GM12892 (cell line): ENCODE measurements around the gene ATOH8.

Experiments
- DNase-seq: peaks from one replicate; pipeline ENCODE4 v3.0.0; 2011; ENCODE audit not compliant: insufficient read length
- FAIRE-seq: peaks from 2 replicates; lab custom pipeline; 2011; peaks lifted over from hg19 to GRCh38; lab: Jason Lieb, UNC
- POLR2A ChIP-seq: IDR thresholded peaks from 2 replicates; pipeline ENCODE4 v1.6.1; 2011; ENCODE audit warnings: low read depth, low read length, control low read depth
- POLR2AphosphoS5 ChIP-seq: IDR thresholded peaks from 2 replicates; pipeline ENCODE4 v1.6.1; 2011; ENCODE audit warnings: low read depth, low read length, control low read depth
- TAF1 ChIP-seq: IDR thresholded peaks from 2 replicates; pipeline ENCODE4 v1.6.1; 2011; ENCODE audit warnings: low read depth, mild to moderate bottlenecking, control low read depth, low read length, borderline replicate concordance

ATOH8 gene

GRCh38 chr2:85750587-85751575 is 2.9 kb upstream of the ATOH8 start:
- TF ChIP-seq POLR2AphosphoS5 (no peak), POLR2A (no peak), TAF1 (no peak)
- FAIRE-seq (no peak), DNase-seq (no peak)

GRCh38 chr2:85751627-85752026 is 2.2 kb upstream of the ATOH8 start:
- no peak for DNase-seq
- FAIRE-seq: no peak
- TF ChIP-seq POLR2A: no peak
- no peak for TF ChIP-seq POLR2AphosphoS5
- no peak for TF ChIP-seq TAF1

- TF ChIP-seq POLR2A (no peak), POLR2AphosphoS5 (no peak), TAF1 (no peak)
- DNase-seq: no peak
- FAIRE-seq: no peak
These were observed 711 bp upstream of the ATOH8 start for GRCh38 chr2:85753035-85753524.

GRCh38 chr2:85754313-85755095 is 713 bp downstream of the ATOH8 start:
- no peak for FAIRE-seq
- no peak for DNase-seq
- TF ChIP-seq POLR2A (no peak), POLR2AphosphoS5 (no peak), TAF1 (no peak)

GRCh38 chr2:85755122-85756027 is 1.6 kb downstream of the ATOH8 start:
- TF ChIP-seq POLR2AphosphoS5: no peak
- TF ChIP-seq TAF1: no peak
- no peak for TF ChIP-seq POLR2A
- DNase-seq: no peak
- no peak for FAIRE-seq

GRCh38 chr2:85756195-85756594 is 2.4 kb downstream of the ATOH8 start:
- FAIRE-seq (no peak), DNase-seq (no peak)
- TF ChIP-seq TAF1 (no peak), POLR2A (no peak), POLR2AphosphoS5 (no peak)

- FAIRE-seq: no peak
These were observed 3.1 kb downstream of the ATOH8 start for GRCh38 chr2:85756822-85757435.

GRCh38 chr2:85757860-85758259 is 4.1 kb downstream of the ATOH8 start:
- TF ChIP-seq POLR2AphosphoS5 (no peak), TAF1 (no peak), POLR2A (no peak)
- no peak for FAIRE-seq

More at GRCh38 chr2:85756822-85757435, 3.1 kb downstream of the ATOH8 start:
- TF ChIP-seq POLR2A: no peak
- no peak for TF ChIP-seq TAF1
- TF ChIP-seq POLR2AphosphoS5: no peak
- DNase-seq: no peak

GRCh38 chr2:85758361-85759256 is 4.8 kb downstream of the ATOH8 start:
- no peak for DNase-seq
- no peak for FAIRE-seq
- TF ChIP-seq TAF1 (no peak), POLR2AphosphoS5 (no peak), POLR2A (no peak)

More at GRCh38 chr2:85757860-85758259, 4.1 kb downstream of the ATOH8 start:
- DNase-seq: no peak
